ENCODE measurements around the gene FAM32A. TPM values are rescaled to one million over a fixed set of nuclear protein-coding genes. Genes with fewer than 3 reads are reported as not detected.

FAM32A gene
- total RNA-seq (2022; extraction: Qiagen RNA extraction): 90.8 to 96.7 TPM (median 92.8 TPM) in 5 replicates

DNA sequence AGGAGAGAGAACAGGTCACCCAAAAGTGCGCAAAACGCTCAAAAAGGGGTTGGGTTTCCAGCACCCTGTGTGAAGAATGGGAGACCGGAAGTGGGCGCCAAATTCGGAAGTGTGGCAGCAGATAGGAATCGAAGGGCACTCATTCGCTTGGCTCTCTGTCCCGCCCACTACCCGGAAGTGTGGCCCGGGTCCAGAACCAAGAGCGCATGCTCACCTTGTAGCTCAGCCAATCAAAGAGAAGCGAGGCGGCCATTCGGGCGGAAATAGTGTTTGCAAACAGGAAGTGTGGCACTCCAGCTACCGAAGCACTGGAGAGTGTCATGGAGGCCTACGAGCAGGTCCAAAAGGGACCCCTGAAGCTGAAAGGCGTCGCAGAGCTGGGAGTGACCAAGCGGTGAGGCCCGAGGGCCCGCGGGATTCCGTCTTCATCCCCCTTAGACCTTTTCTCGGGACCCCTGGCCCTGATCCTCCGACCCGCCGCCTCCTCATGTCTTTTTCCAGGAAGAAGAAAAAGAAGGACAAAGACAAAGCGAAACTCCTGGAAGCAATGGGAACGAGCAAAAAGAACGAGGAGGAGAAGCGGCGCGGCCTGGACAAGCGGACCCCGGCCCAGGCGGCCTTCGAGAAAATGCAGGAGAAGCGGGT is at the start of gene FAM32A:
Gene FAM32A (plus strand): TSS at position 288 of the 645 bp plus-strand sequence. CDS start 33 bp downstream, at position 321.

GRCh38 chr19:16143399-16144215 is 41.6 kb upstream of the FAM32A start, which contains the start of gene HSH2D:
Gene HSH2D (plus strand): TSS chr19:16143685. CDS start chr19:16148751, 5,066 bp downstream.

DNA sequence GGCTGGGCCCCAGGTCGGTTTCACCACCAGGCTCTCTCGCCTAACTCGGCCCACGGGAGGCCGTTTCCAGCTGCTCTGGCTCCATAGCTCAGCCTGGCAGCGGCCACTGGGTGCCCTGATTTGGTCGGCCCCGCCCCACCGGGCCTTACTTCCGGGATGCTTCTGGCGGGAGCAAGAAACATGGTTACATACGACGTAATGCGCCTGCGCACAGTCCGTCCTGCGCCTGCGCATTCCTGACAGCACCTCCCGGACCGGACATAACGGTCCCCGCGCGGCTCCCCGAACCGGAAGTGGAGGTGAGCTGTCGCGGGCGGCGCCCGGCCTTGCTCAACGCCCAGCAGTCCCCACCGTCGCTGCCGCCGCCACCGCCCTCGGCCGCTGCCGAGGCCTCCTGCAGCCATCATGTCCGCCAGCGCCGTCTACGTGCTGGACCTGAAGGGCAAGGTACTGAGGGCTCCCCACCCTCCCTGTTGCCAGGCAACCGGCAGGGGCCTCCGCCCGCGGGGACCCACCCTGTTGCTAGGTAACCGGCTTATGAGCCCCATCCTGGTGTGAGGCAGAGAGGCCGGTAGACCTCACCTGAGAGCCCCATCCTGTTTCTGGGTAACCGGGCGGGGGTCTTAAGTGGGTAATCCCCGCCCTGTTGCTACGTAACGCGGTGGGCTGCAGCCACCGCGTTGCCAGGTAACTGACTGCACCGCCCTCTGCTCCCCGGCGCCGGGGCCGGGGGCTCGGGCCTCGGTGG is 12.6 kb downstream of the FAM32A start, which contains the start of gene AP1M1:
Gene AP1M1 (plus strand): TSS at position 290 of the 748 bp plus-strand sequence. CDS start 116 bp downstream, at position 406.

Other genes starting within 250 kb of the FAM32A start
- not detected in 5 replicates for gene OR10H4, start 236.4 kb upstream of the FAM32A start, total RNA-seq (2022; extraction: Qiagen RNA extraction)
- 356 to 490 TPM (median 415 TPM) in 5 replicates for gene TPM4, start 108.9 kb upstream of the FAM32A start, total RNA-seq (2022; extraction: Qiagen RNA extraction)
- gene RAB8A, start 73.5 kb upstream of the FAM32A start, total RNA-seq (2022; extraction: Qiagen RNA extraction): 41.9 to 90.5 TPM (median 46.1 TPM) in 5 replicates
- gene HSH2D, start 41.7 kb upstream of the FAM32A start, total RNA-seq (2022; extraction: Qiagen RNA extraction): 0.06 TPM in 1 of 5 replicates, not detected in the others
- gene CIB3, start 11.9 kb upstream of the FAM32A start, total RNA-seq (2022; extraction: Qiagen RNA extraction): not detected in 5 replicates
- gene AP1M1, start 12.5 kb downstream of the FAM32A start, total RNA-seq (2022; extraction: Qiagen RNA extraction): 61.7 to 71.0 TPM (median 68.2 TPM) in 5 replicates
- gene KLF2, start 139.4 kb downstream of the FAM32A start, total RNA-seq (2022; extraction: Qiagen RNA extraction): 15.9 to 26.8 TPM (median 24.3 TPM) in 5 replicates